HepG2 (cell line): Measurements from ENCODE around the gene TIMP4. TPM values are rescaled to one million over a fixed set of nuclear protein-coding genes. Genes with fewer than 3 reads are reported as not detected.

Source experiments
- ATAC-seq: fragments of 200-7000 bp; cut with Tn5 transposase; 3 replicates; pipeline ENCODE4 v1.9.1; 2020; ENCODE audit warnings: mild to moderate bottlenecking, moderate library complexity
- BruUV-seq: library from RNA; stranded (reverse); fragments of 400-500 nt; replicated peaks from 2 replicates; lab custom pipeline; 2021; lab: Mats Ljungman, UMichigan
- CTCF ChIA-PET: fragments of 300-600 bp; formaldehyde crosslinking; extraction: SDS; loops from one replicate; lab custom pipeline; 2021; ENCODE audit warnings: low total read pairs, inconsistent platforms, low intra/inter-chr PET ratio; lab: Yijun Ruan, JAX
- POLR2A ChIA-PET: fragments of 350-600 bp; sonication (Branson Sonifier 250); formaldehyde crosslinking; loops from one replicate; lab custom pipeline; 2020; ENCODE audit warnings: antibody characterized with exemption, inconsistent platforms; lab: Yijun Ruan, JAX
- DNase-seq: peaks from one replicate; pipeline ENCODE4 v3.0.0-alpha.2; 2015; ENCODE audit warnings: low spot score
- FAIRE-seq: peaks from 3 replicates; lab custom pipeline; 2011; peaks lifted over from hg19 to GRCh38; lab: Jason Lieb, UNC
- H2AFZ ChIP-seq: one replicate; pipeline ENCODE4 v1.6.1; 2011; ENCODE audit warnings: low read length, inconsistent platforms
- H3K27ac ChIP-seq: fragments of 300-600 bp; 3 replicates; pipeline ENCODE4 v1.8.0; 2011; ENCODE audit warnings: mixed run types, mild to moderate bottlenecking, mixed read lengths, low read length, inconsistent platforms; ENCODE audit not compliant: insufficient read depth; ENCODE audit errors: extremely low read length
- H3K27me3 ChIP-seq, 2 experiments: fragments of 200-600 bp in 1 of 2; 2 replicates in 1 of 2; 3 replicates in 1 of 2; pipeline versions ENCODE4 v1.6.0 to v1.8.0; 2011; ENCODE audit warnings: low read length in 2 of 2, mild to moderate bottlenecking in 2 of 2, moderate library complexity in 2 of 2, inconsistent platforms in 1 of 2; ENCODE audit not compliant: insufficient read depth in 2 of 2, control insufficient read depth in 1 of 2
- H3K36me3 ChIP-seq, 2 experiments: fragments of 200-600 bp in 1 of 2; replicated peaks in 1 of 2; 2 replicates in 1 of 2; 3 replicates in 1 of 2; pipeline versions ENCODE4 v1.5.1 to v1.8.0; 2011; ENCODE audit warnings: low read length in 2 of 2, inconsistent platforms in 1 of 2; ENCODE audit not compliant: insufficient read depth in 2 of 2, control insufficient read depth in 1 of 2
- H3K4me1 ChIP-seq: 2 replicates; pipeline ENCODE4 v1.5.1; 2012; ENCODE audit warnings: low read length, inconsistent platforms; ENCODE audit not compliant: insufficient read depth
- H3K4me2 ChIP-seq: 2 replicates; pipeline ENCODE4 v1.6.0; 2011; ENCODE audit warnings: low read depth, low read length, inconsistent platforms
- H3K4me3 ChIP-seq, 3 experiments: fragments of 200-600 bp in 1 of 3; sonication (generic), shearing (Covaris generic) in 1 of 3; replicated peaks in 1 of 3; 2 replicates each; pipeline ENCODE4 v1.5.1; 2011 to 2016; ENCODE audit warnings: low read length in 3 of 3, inconsistent platforms in 2 of 3, low read depth in 2 of 3, mild to moderate bottlenecking in 2 of 3, control low read depth in 1 of 3, mixed read lengths in 1 of 3; ENCODE audit not compliant: insufficient read depth in 1 of 3
- H3K79me2 ChIP-seq: one replicate; pipeline ENCODE4 v1.6.1; 2011; ENCODE audit warnings: low read length, inconsistent platforms; ENCODE audit not compliant: insufficient read depth
- H3K9ac ChIP-seq: 2 replicates; pipeline ENCODE4 v1.6.0; 2011; ENCODE audit warnings: mild to moderate bottlenecking, low read depth, low read length, inconsistent platforms; ENCODE audit not compliant: insufficient read depth
- H3K9me3 ChIP-seq: 2 replicates; pipeline ENCODE4 v1.5.1; 2012; ENCODE audit warnings: mild to moderate bottlenecking, low read length
- H4K20me1 ChIP-seq: 2 replicates; pipeline ENCODE4 v1.6.0; 2011; ENCODE audit warnings: inconsistent platforms, mild to moderate bottlenecking, low read length, moderate library complexity; ENCODE audit not compliant: insufficient read depth
- CEBPB ChIP-seq: IDR thresholded peaks from 2 replicates; pipeline ENCODE4 v1.6.1; 2011; ENCODE audit warnings: low read depth, low read length, improper control_type of control experiment, borderline replicate concordance
- HIVEP1 ChIP-seq: sonication (generic); formaldehyde crosslinking; IDR thresholded peaks from 2 replicates; pipeline ENCODE4 v1.4.0; 2020; ENCODE audit warnings: mild to moderate bottlenecking, missing genetic modification reagents
- HMG20B ChIP-seq: conservative IDR thresholded peaks from 2 replicates; pipeline ENCODE4 v1.6.1; 2016; ENCODE audit warnings: missing genetic modification reagents, missing compliant biosample characterization
- IRF2 ChIP-seq: IDR thresholded peaks from 2 replicates; pipeline ENCODE4 v1.6.1; 2018; ENCODE audit warnings: missing genetic modification reagents, missing compliant biosample characterization
- JUND ChIP-seq: sonication (generic); formaldehyde crosslinking; IDR thresholded peaks from 2 replicates; pipeline ENCODE4 v1.8.0; 2022; ENCODE audit warnings: mild to moderate bottlenecking, missing genetic modification reagents
- MAF1 ChIP-seq: sonication (generic); formaldehyde crosslinking; IDR thresholded peaks from 2 replicates; pipeline ENCODE4 v1.5.0; 2020; ENCODE audit warnings: missing genetic modification reagents, borderline replicate concordance
- MIER3 ChIP-seq: IDR thresholded peaks from 2 replicates; pipeline ENCODE4 v1.6.1; 2016; ENCODE audit warnings: missing compliant biosample characterization, borderline replicate concordance
- RELA ChIP-seq: sonication (generic); formaldehyde crosslinking; IDR thresholded peaks from 2 replicates; pipeline ENCODE4 v1.4.0; 2020; ENCODE audit warnings: missing genetic modification reagents
- U2AF1 ChIP-seq: fragments of 200-400 bp; formaldehyde crosslinking; optimal IDR thresholded peaks from 2 replicates; pipeline ENCODE3; 2017; ENCODE audit warnings: mild to moderate bottlenecking, low read depth, low read length
- ZNF777 ChIP-seq: sonication (generic); formaldehyde crosslinking; IDR thresholded peaks from 2 replicates; pipeline ENCODE4 v1.4.0; 2020; ENCODE audit warnings: missing genetic modification reagents
- in situ Hi-C: cut with HindIII; loops from 2 replicates; pipeline ENCODE4 v1.10.0; 2017; ENCODE audit warnings: low pct_unique_long_range_greater_than_20kb; ENCODE audit not compliant: extremely low pct_ligation_motif_present
- intact Hi-C: fragments of 100-400 bp; cut with micrococcal nuclease; formaldehyde crosslinking; loops from one replicate; pipeline ENCODE4 v1.10.0; 2022; ENCODE audit not compliant: unreplicated experiment
- polyA plus RNA-seq, 8 experiments: library from polyadenylated mRNA; depleted of rRNA in 3 of 8; stranded (reverse) in 7 of 8; unstranded in 1 of 8; fragments of >200 nt; fragmentation: Illumina TruSeq in 4 of 8; extraction: Trizol in 4 of 8; gene quantifications; 2 replicates each; pipeline versions ENCODE4 v1.2.1 to v1.2.3, GENCODE V29; 2011 to 2016; ENCODE audit warnings: low read depth in 4 of 8, missing spikeins in 1 of 8, mixed read lengths in 1 of 8; ENCODE audit not compliant: insufficient read depth in 1 of 8
- total RNA-seq, 5 experiments: library from RNA; depleted of rRNA; stranded (reverse); fragments of >200 nt; fragmentation: Illumina TruSeq; extraction: Trizol; gene quantifications; 2 replicates each; pipeline ENCODE4 v1.2.3, GENCODE V29; 2016; ENCODE audit warnings: low read depth in 1 of 5
- TF ChIP-seq, protein P1 (sequence below): sonication (generic); formaldehyde crosslinking; conservative IDR thresholded peaks from 2 replicates; pipeline ENCODE4 v1.8.0; 2022; ENCODE audit warnings: mild to moderate bottlenecking, moderate library complexity, missing genetic modification reagents
- TF ChIP-seq, protein P2 (sequence below): sonication (generic); formaldehyde crosslinking; IDR thresholded peaks from 2 replicates; pipeline ENCODE4 v1.4.0; 2020; ENCODE audit warnings: missing genetic modification reagents
- TF ChIP-seq, protein P3 (sequence below): sonication (generic); formaldehyde crosslinking; IDR thresholded peaks from 2 replicates; pipeline ENCODE4 v1.5.0; 2020; ENCODE audit warnings: mild to moderate bottlenecking, missing genetic modification reagents
- TF ChIP-seq, protein P4 (sequence below): sonication (generic); formaldehyde crosslinking; IDR thresholded peaks from 2 replicates; pipeline ENCODE4 v1.8.0; 2022; ENCODE audit warnings: mild to moderate bottlenecking, missing genetic modification reagents

TIMP4 gene
- total and polyA plus RNA-seq, 2 of the 13 experiments (the other 11 are each of a cell fraction or from before 2014, with no cell fraction given), result 0.05 to 0.07 TPM

DNA sequence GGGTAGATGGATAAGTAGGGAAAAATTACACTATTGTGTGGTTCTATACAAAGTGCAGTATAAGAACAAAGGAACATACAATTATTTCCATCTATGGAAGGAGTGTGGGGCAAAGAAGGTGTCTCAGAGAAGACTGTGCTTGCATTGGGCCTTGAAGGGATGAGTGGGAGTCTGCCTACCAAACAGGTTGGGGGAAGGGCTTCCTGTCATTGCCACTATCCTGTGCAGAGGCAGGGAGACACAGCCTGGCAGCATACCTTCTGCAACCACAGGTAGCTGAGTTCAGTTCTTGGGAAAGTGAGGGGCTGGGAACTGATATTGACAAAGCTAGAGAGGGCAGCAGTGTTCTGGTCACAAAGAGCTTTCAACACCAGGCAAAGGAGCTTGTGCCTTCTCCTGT lies 3.4 kb downstream of the TIMP4 start:
- no peaks in the 10 kb centered on the region for H3K9me3 ChIP-seq
- H3K36me3 ChIP-seq, result no peaks in the 10 kb centered on the region
- no peak overlapping the region for H3K9ac ChIP-seq
- H3K79me2 ChIP-seq, result no peaks in the 10 kb centered on the region
- ATAC-seq, result no peak
- H3K27me3 ChIP-seq, result peaks cover 3 to 42% of the 10 kb centered on the region in 2 experiments
- no peak for DNase-seq
- H4K20me1 ChIP-seq, result no peaks in the 10 kb centered on the region
- H3K4me2 ChIP-seq, result no peak overlapping the region
- ChIA-PET POLR2A (interaction anchor here (1.9 kb wide), 1 partner anchor 329 kb away, joined by 5 read pairs; the partner anchor contains the start of gene TSEN2), CTCF (no interaction called here)
- BruUV-seq, result no TSS peak
- no peak overlapping the region for H2AFZ ChIP-seq
- in situ Hi-C loops (no loop called here), intact Hi-C loops (no loop called here)
- no peak overlapping the region for H3K4me3 ChIP-seq
- TF ChIP-seq IRF2 (no peak), HIVEP1 (no peak), HMG20B (CRISPR knock-in tag) (no peak), MAF1 (no peak), ZNF777 (CRISPR knock-in tag) (no peak), RELA (CRISPR knock-in tag) (no peak), MIER3 (no peak), CEBPB (no peak), U2AF1 (no peak), JUND (CRISPR knock-in tag) (no peak)
- TF ChIP-seq, protein P1, sequence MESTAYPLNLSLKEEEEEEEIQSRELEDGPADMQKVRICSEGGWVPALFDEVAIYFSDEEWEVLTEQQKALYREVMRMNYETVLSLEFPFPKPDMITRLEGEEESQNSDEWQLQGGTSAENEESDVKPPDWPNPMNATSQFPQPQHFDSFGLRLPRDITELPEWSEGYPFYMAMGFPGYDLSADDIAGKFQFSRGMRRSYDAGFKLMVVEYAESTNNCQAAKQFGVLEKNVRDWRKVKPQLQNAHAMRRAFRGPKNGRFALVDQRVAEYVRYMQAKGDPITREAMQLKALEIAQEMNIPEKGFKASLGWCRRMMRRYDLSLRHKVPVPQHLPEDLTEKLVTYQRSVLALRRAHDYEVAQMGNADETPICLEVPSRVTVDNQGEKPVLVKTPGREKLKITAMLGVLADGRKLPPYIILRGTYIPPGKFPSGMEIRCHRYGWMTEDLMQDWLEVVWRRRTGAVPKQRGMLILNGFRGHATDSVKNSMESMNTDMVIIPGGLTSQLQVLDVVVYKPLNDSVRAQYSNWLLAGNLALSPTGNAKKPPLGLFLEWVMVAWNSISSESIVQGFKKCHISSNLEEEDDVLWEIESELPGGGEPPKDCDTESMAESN, result no peak
- TF ChIP-seq, protein P2, sequence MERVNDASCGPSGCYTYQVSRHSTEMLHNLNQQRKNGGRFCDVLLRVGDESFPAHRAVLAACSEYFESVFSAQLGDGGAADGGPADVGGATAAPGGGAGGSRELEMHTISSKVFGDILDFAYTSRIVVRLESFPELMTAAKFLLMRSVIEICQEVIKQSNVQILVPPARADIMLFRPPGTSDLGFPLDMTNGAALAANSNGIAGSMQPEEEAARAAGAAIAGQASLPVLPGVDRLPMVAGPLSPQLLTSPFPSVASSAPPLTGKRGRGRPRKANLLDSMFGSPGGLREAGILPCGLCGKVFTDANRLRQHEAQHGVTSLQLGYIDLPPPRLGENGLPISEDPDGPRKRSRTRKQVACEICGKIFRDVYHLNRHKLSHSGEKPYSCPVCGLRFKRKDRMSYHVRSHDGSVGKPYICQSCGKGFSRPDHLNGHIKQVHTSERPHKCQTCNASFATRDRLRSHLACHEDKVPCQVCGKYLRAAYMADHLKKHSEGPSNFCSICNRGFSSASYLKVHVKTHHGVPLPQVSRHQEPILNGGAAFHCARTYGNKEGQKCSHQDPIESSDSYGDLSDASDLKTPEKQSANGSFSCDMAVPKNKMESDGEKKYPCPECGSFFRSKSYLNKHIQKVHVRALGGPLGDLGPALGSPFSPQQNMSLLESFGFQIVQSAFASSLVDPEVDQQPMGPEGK (CRISPR knock-in tag), result no peak
- TF ChIP-seq, protein P3, sequence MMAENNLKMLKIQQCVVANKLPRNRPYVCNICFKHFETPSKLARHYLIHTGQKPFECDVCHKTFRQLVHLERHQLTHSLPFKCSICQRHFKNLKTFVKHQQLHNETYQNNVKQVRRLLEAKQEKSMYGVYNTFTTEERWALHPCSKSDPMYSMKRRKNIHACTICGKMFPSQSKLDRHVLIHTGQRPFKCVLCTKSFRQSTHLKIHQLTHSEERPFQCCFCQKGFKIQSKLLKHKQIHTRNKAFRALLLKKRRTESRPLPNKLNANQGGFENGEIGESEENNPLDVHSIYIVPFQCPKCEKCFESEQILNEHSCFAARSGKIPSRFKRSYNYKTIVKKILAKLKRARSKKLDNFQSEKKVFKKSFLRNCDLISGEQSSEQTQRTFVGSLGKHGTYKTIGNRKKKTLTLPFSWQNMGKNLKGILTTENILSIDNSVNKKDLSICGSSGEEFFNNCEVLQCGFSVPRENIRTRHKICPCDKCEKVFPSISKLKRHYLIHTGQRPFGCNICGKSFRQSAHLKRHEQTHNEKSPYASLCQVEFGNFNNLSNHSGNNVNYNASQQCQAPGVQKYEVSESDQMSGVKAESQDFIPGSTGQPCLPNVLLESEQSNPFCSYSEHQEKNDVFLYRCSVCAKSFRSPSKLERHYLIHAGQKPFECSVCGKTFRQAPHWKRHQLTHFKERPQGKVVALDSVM (CRISPR knock-in tag), result no peak
- TF ChIP-seq, protein P4, sequence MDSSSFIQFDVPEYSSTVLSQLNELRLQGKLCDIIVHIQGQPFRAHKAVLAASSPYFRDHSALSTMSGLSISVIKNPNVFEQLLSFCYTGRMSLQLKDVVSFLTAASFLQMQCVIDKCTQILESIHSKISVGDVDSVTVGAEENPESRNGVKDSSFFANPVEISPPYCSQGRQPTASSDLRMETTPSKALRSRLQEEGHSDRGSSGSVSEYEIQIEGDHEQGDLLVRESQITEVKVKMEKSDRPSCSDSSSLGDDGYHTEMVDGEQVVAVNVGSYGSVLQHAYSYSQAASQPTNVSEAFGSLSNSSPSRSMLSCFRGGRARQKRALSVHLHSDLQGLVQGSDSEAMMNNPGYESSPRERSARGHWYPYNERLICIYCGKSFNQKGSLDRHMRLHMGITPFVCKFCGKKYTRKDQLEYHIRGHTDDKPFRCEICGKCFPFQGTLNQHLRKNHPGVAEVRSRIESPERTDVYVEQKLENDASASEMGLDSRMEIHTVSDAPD (CRISPR knock-in tag), result no peak
- H3K27ac ChIP-seq, result no peak overlapping the region
- H3K4me1 ChIP-seq, result peaks cover 30% of the 10 kb centered on the region
- no peak for FAIRE-seq
